Tibial nerve (tissue), 4 donors: ENCODE data around the gene BRCA2. TPM values are rescaled to one million over a fixed set of nuclear protein-coding genes. Genes with fewer than 3 reads are reported as not detected.

ENCODE experiments used
- DNase-seq, 2 donors: peaks; one replicate each; pipeline ENCODE4 v3.0.0-alpha.2; 2019; ENCODE audit warnings: low spot score in 2 of 2
- H3K27ac ChIP-seq, 4 donors: fragments of 200-600 bp; sonication (generic) in 3 of 4; one replicate each; pipeline ENCODE4 v1.5.1; 2017 to 2019; ENCODE audit warnings: mild to moderate bottlenecking in 1 of 4
- H3K27me3 ChIP-seq, 2 donors: fragments of 200-600 bp; sonication (generic) in 1 of 2; one replicate each; pipeline versions ENCODE4 v1.5.1 to v1.6.0; 2017 to 2019
- H3K36me3 ChIP-seq, 3 donors: fragments of 200-600 bp; sonication (generic); one replicate each; pipeline ENCODE4 v1.5.1; 2018 to 2019
- H3K4me1 ChIP-seq, 4 donors: fragments of 200-600 bp; sonication (generic) in 3 of 4; one replicate each; pipeline ENCODE4 v1.5.1; 2017 to 2019
- H3K4me3 ChIP-seq, 4 donors: fragments of 200-600 bp; sonication (generic) in 3 of 4; one replicate each; pipeline ENCODE4 v1.5.1; 2017 to 2019; ENCODE audit warnings: mild to moderate bottlenecking in 1 of 4, moderate library complexity in 1 of 4
- H3K9me3 ChIP-seq, 4 donors: fragments of 200-600 bp; sonication (generic) in 3 of 4; one replicate each; pipeline ENCODE4 v1.5.1; 2017 to 2019
- CTCF ChIP-seq, 5 experiments: fragments of 200-600 bp in 3 of 5; fragments of 450-650 bp in 2 of 5; sonication (generic) in 3 of 5; IDR thresholded peaks; one replicate each; pipeline ENCODE4 v1.5.1; 2016 to 2019; ENCODE audit warnings: antibody characterized with exemption in 5 of 5, mild to moderate bottlenecking in 3 of 5, moderate library complexity in 2 of 5
- EP300 ChIP-seq, 2 donors: sonication (generic); formaldehyde crosslinking; IDR thresholded peaks; one replicate each; pipeline ENCODE4 v1.6.1; 2017; ENCODE audit warnings: antibody characterized with exemption in 2 of 2, mild to moderate bottlenecking in 1 of 2
- POLR2A ChIP-seq, 2 donors: fragments of 450-650 bp; IDR thresholded peaks; one replicate each; pipeline ENCODE4 v1.6.1; 2017; ENCODE audit warnings: antibody characterized with exemption in 2 of 2, mild to moderate bottlenecking in 2 of 2, moderate library complexity in 2 of 2
- WGBS, 2 donors: methylation state at CpG; one replicate each; pipeline ENCODE4 v1.1.5; 2018; 5-methylcytosine and 5-hydroxymethylcytosine counted together
- total RNA-seq, 4 donors: library from RNA; depleted of rRNA; stranded (reverse); fragments of >200 nt; gene quantifications; one replicate each; pipeline ENCODE4 v1.1.0, GENCODE V29; 2016

Gene BRCA2, protein sequence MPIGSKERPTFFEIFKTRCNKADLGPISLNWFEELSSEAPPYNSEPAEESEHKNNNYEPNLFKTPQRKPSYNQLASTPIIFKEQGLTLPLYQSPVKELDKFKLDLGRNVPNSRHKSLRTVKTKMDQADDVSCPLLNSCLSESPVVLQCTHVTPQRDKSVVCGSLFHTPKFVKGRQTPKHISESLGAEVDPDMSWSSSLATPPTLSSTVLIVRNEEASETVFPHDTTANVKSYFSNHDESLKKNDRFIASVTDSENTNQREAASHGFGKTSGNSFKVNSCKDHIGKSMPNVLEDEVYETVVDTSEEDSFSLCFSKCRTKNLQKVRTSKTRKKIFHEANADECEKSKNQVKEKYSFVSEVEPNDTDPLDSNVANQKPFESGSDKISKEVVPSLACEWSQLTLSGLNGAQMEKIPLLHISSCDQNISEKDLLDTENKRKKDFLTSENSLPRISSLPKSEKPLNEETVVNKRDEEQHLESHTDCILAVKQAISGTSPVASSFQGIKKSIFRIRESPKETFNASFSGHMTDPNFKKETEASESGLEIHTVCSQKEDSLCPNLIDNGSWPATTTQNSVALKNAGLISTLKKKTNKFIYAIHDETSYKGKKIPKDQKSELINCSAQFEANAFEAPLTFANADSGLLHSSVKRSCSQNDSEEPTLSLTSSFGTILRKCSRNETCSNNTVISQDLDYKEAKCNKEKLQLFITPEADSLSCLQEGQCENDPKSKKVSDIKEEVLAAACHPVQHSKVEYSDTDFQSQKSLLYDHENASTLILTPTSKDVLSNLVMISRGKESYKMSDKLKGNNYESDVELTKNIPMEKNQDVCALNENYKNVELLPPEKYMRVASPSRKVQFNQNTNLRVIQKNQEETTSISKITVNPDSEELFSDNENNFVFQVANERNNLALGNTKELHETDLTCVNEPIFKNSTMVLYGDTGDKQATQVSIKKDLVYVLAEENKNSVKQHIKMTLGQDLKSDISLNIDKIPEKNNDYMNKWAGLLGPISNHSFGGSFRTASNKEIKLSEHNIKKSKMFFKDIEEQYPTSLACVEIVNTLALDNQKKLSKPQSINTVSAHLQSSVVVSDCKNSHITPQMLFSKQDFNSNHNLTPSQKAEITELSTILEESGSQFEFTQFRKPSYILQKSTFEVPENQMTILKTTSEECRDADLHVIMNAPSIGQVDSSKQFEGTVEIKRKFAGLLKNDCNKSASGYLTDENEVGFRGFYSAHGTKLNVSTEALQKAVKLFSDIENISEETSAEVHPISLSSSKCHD (N-terminal part only)
- total RNA-seq, result 1 to 10 TPM in 2 of 4 donors, under 1 TPM in 2; 0.39 to 5.4 (median 2.1) TPM

GRCh38 chr13:32315238-32316027 lies at the start of gene BRCA2, which contains the start of gene ZAR1L:
Gene BRCA2 (plus strand): TSS chr13:32315508. CDS start chr13:32316461, 953 bp downstream.
Gene ZAR1L (minus strand): TSS chr13:32315363. CDS start chr13:32311925, 3,438 bp downstream.
- peaks cover 0 to 10% (median 2%) of the 10 kb centered on the region in 4 donors for H3K4me1 ChIP-seq
- H3K4me3 ChIP-seq, result peak within 1 kb of the TSS; percentile 56 to 75 (median 65)
- WGBS, 2 donors, result 0 to 2% methylated on average over 23 to 49 of the region's 60 CpGs
- no peaks in the 10 kb centered on the region for H3K9me3 ChIP-seq
- H3K27ac ChIP-seq, result peak within 1 kb of the TSS; percentile 88 to 98 (median 95)
- no peaks in the 10 kb centered on the region for H3K27me3 ChIP-seq
- no peaks in the 10 kb centered on the region for H3K36me3 ChIP-seq
- TF ChIP-seq EP300 (IDR thresholded peaks at IDR 0.05) (peak; percentile 72 to 89), POLR2A (IDR thresholded peaks at IDR 0.05) (peak in 1 of 2 donors; percentile 61), CTCF (IDR thresholded peaks at IDR 0.05) (peak in 2 of 5 experiments; percentile 15 to 16)
- DNase-seq, result peak; percentile 82 to 83

GRCh38 chr13:32265726-32266125 lies 49.6 kb upstream of the BRCA2 start:
- 31 to 37% methylated on average over 2 of the region's 2 CpGs for WGBS, 2 donors
- TF ChIP-seq EP300 (IDR thresholded peaks at IDR 0.05), result no peak
- no peak for TF ChIP-seq POLR2A (IDR thresholded peaks at IDR 0.05)
- no peak for TF ChIP-seq CTCF (IDR thresholded peaks at IDR 0.05)
- H3K27me3 ChIP-seq, result no peaks in the 10 kb centered on the region
- H3K9me3 ChIP-seq, result no peaks in the 10 kb centered on the region
- no peak for DNase-seq
- H3K4me1 ChIP-seq, result peaks cover 0 to 42% (median 11%) of the 10 kb centered on the region in 4 donors
- no peak overlapping the region for H3K4me3 ChIP-seq
- peaks cover 0 to 42% (median 0%) of the 10 kb centered on the region in 3 donors for H3K36me3 ChIP-seq
- peak overlapping the region in 2 of 4 donors; percentile 53 to 78 for H3K27ac ChIP-seq

- H3K4me1 ChIP-seq, result peaks cover 0 to 38% (median 9%) of the 10 kb centered on the region in 4 donors
- WGBS, 2 donors, result 61 to 70% methylated on average over 1 of the region's 1 CpG
- no peak for DNase-seq
- H3K36me3 ChIP-seq, result peaks cover 0 to 46% (median 0%) of the 10 kb centered on the region in 3 donors
- no peak overlapping the region for H3K4me3 ChIP-seq
- H3K9me3 ChIP-seq, result no peaks in the 10 kb centered on the region
- peak overlapping the region in 2 of 4 donors; percentile 53 to 78 for H3K27ac ChIP-seq
- no peak for TF ChIP-seq CTCF (IDR thresholded peaks at IDR 0.05)
- no peak for TF ChIP-seq EP300 (IDR thresholded peaks at IDR 0.05)
- TF ChIP-seq POLR2A (IDR thresholded peaks at IDR 0.05), result no peak
- no peaks in the 10 kb centered on the region for H3K27me3 ChIP-seq
These were observed 49.2 kb upstream of the BRCA2 start for GRCh38 chr13:32266130-32266529.

GRCh38 chr13:32267836-32268439 lies 47.4 kb upstream of the BRCA2 start:
- Histone ChIP-seq H3K27ac (no peak overlapping the region), H3K9me3 (no peaks in the 10 kb centered on the region), H3K27me3 (no peaks in the 10 kb centered on the region), H3K36me3 (peaks cover 0 to 53% (median 0%) of the 10 kb centered on the region in 3 donors), H3K4me3 (no peak overlapping the region), H3K4me1 (peaks cover 0 to 20% (median 5%) of the 10 kb centered on the region in 4 donors)
- peak in 4 of 5 experiments; percentile 14 to 48 (median 28) for TF ChIP-seq CTCF (IDR thresholded peaks at IDR 0.05)
- no peak for TF ChIP-seq POLR2A (IDR thresholded peaks at IDR 0.05)
- DNase-seq, result no peak
- 84% methylated on average over 7 of the region's 7 CpGs for WGBS, 2 donors
